ENCODE measurements around the gene ADGRG1.
A peak's percentile ranks its signal among the peaks of the same experiment; 100 is the strongest.

Gene ADGRG1

GRCh38 chr16:57690782-57691471 lies 62.5 kb downstream of the ADGRG1 start:
- H3K27ac ChIP-seq (ENCODE audit: low read depth, low read length) = no peak overlapping the region
- no peaks in the 10 kb centered on the region for H3K9me3 ChIP-seq (ENCODE audit: control insufficient read depth, insufficient read depth, low read depth, low read length)
- H3K27me3 ChIP-seq (ENCODE audit: control insufficient read depth, insufficient read depth, low read length) = no peaks in the 10 kb centered on the region
- H3K9ac ChIP-seq (ENCODE audit: low read length) = no peak overlapping the region
- H3K36me3 ChIP-seq (ENCODE audit: control insufficient read depth, insufficient read depth, low read length) = no peaks in the 10 kb centered on the region
- peaks cover 18% of the 10 kb centered on the region; the same call in 1 of the 2 replicates for H3K4me1 ChIP-seq (ENCODE audit: control insufficient read depth, insufficient read depth, low read length)
- no peak overlapping the region for H3K4me3 ChIP-seq (ENCODE audit: low read depth, low read length)

GRCh38 chr16:57692636-57693035 lies 64.2 kb downstream of the ADGRG1 start:
- no peak overlapping the region for H3K27ac ChIP-seq (ENCODE audit: low read depth, low read length)
- H3K4me1 ChIP-seq (ENCODE audit: control insufficient read depth, insufficient read depth, low read length) = peaks cover 18% of the 10 kb centered on the region; the same call in 1 of the 2 replicates
- no peaks in the 10 kb centered on the region for H3K9me3 ChIP-seq (ENCODE audit: control insufficient read depth, insufficient read depth, low read depth, low read length)

GRCh38 chr16:57693550-57693949 lies 65.1 kb downstream of the ADGRG1 start:
- Histone ChIP-seq H3K27ac (ENCODE audit: low read depth, low read length) (no peak overlapping the region), H3K9ac (ENCODE audit: low read length) (no peak overlapping the region), H3K4me3 (ENCODE audit: low read depth, low read length) (no peak overlapping the region), H3K27me3 (ENCODE audit: control insufficient read depth, insufficient read depth, low read length) (no peaks in the 10 kb centered on the region), H3K36me3 (ENCODE audit: control insufficient read depth, insufficient read depth, low read length) (no peaks in the 10 kb centered on the region), H3K9me3 (ENCODE audit: control insufficient read depth, insufficient read depth, low read depth, low read length) (no peaks in the 10 kb centered on the region), H3K4me1 (ENCODE audit: control insufficient read depth, insufficient read depth, low read length) (peaks cover 17% of the 10 kb centered on the region; the same call in 1 of the 2 replicates)

More at GRCh38 chr16:57692636-57693035, 64.2 kb downstream of the ADGRG1 start:
- no peaks in the 10 kb centered on the region for H3K27me3 ChIP-seq (ENCODE audit: control insufficient read depth, insufficient read depth, low read length)
- no peaks in the 10 kb centered on the region for H3K36me3 ChIP-seq (ENCODE audit: control insufficient read depth, insufficient read depth, low read length)
- no peak overlapping the region for H3K9ac ChIP-seq (ENCODE audit: low read length)
- H3K4me3 ChIP-seq (ENCODE audit: low read depth, low read length) = no peak overlapping the region

GRCh38 chr16:57694231-57694724 lies 65.8 kb downstream of the ADGRG1 start:
- no peaks in the 10 kb centered on the region for H3K36me3 ChIP-seq (ENCODE audit: control insufficient read depth, insufficient read depth, low read length)
- H3K4me1 ChIP-seq (ENCODE audit: control insufficient read depth, insufficient read depth, low read length) = peaks cover 11% of the 10 kb centered on the region; the same call in 1 of the 2 replicates
- no peaks in the 10 kb centered on the region for H3K27me3 ChIP-seq (ENCODE audit: control insufficient read depth, insufficient read depth, low read length)
- no peaks in the 10 kb centered on the region for H3K9me3 ChIP-seq (ENCODE audit: control insufficient read depth, insufficient read depth, low read depth, low read length)
- no peak overlapping the region for H3K4me3 ChIP-seq (ENCODE audit: low read depth, low read length)
- H3K9ac ChIP-seq (ENCODE audit: low read length) = no peak overlapping the region
- H3K27ac ChIP-seq (ENCODE audit: low read depth, low read length) = no peak overlapping the region

GRCh38 chr16:57694725-57695679 lies 66.6 kb downstream of the ADGRG1 start, which contains the start of gene DRC7:
Gene DRC7 (plus strand): TSS chr16:57694806. CDS start chr16:57697950, 3,144 bp downstream.
- H3K4me3 ChIP-seq (ENCODE audit: low read depth, low read length) = peak within 1 kb of the TSS; percentile 14; the same call in 1 of the 2 replicates
- no peaks in the 10 kb centered on the region for H3K27me3 ChIP-seq (ENCODE audit: control insufficient read depth, insufficient read depth, low read length)
- no peak within 1 kb of the TSS for H3K9ac ChIP-seq (ENCODE audit: low read length)
- no peaks in the 10 kb centered on the region for H3K36me3 ChIP-seq (ENCODE audit: control insufficient read depth, insufficient read depth, low read length)
- no peaks in the 10 kb centered on the region for H3K9me3 ChIP-seq (ENCODE audit: control insufficient read depth, insufficient read depth, low read depth, low read length)
- no peak within 1 kb of the TSS for H3K27ac ChIP-seq (ENCODE audit: low read depth, low read length)
- H3K4me1 ChIP-seq (ENCODE audit: control insufficient read depth, insufficient read depth, low read length) = peaks cover 4% of the 10 kb centered on the region; the same call in 1 of the 2 replicates

GRCh38 chr16:57695680-57696069 lies 67.2 kb downstream of the ADGRG1 start:
- no peak overlapping the region for H3K4me3 ChIP-seq (ENCODE audit: low read depth, low read length)
- no peaks in the 10 kb centered on the region for H3K27me3 ChIP-seq (ENCODE audit: control insufficient read depth, insufficient read depth, low read length)
- no peaks in the 10 kb centered on the region for H3K9me3 ChIP-seq (ENCODE audit: control insufficient read depth, insufficient read depth, low read depth, low read length)
- H3K36me3 ChIP-seq (ENCODE audit: control insufficient read depth, insufficient read depth, low read length) = no peaks in the 10 kb centered on the region
- no peak overlapping the region for H3K9ac ChIP-seq (ENCODE audit: low read length)
- H3K4me1 ChIP-seq (ENCODE audit: control insufficient read depth, insufficient read depth, low read length) = peaks cover 3% of the 10 kb centered on the region; the same call in 1 of the 2 replicates
- no peak overlapping the region for H3K27ac ChIP-seq (ENCODE audit: low read depth, low read length)

- no peaks in the 10 kb centered on the region for H3K27me3 ChIP-seq (ENCODE audit: control insufficient read depth, insufficient read depth, low read length)
- H3K36me3 ChIP-seq (ENCODE audit: control insufficient read depth, insufficient read depth, low read length) = no peaks in the 10 kb centered on the region
- H3K27ac ChIP-seq (ENCODE audit: low read depth, low read length) = no peak overlapping the region
- H3K4me1 ChIP-seq (ENCODE audit: control insufficient read depth, insufficient read depth, low read length) = peaks cover 3% of the 10 kb centered on the region; the same call in 1 of the 2 replicates
- no peak overlapping the region for H3K9ac ChIP-seq (ENCODE audit: low read length)
- H3K4me3 ChIP-seq (ENCODE audit: low read depth, low read length) = no peak overlapping the region
- no peaks in the 10 kb centered on the region for H3K9me3 ChIP-seq (ENCODE audit: control insufficient read depth, insufficient read depth, low read depth, low read length)
Observed at GRCh38 chr16:57696240-57696639, 67.8 kb downstream of the ADGRG1 start.

GRCh38 chr16:57697896-57698537 lies 69.6 kb downstream of the ADGRG1 start:
- H3K9ac ChIP-seq (ENCODE audit: low read length) = no peak overlapping the region
- H3K36me3 ChIP-seq (ENCODE audit: control insufficient read depth, insufficient read depth, low read length) = no peaks in the 10 kb centered on the region
- peaks cover 3% of the 10 kb centered on the region; the same call in 1 of the 2 replicates for H3K4me1 ChIP-seq (ENCODE audit: control insufficient read depth, insufficient read depth, low read length)
- no peak overlapping the region for H3K27ac ChIP-seq (ENCODE audit: low read depth, low read length)
- no peak overlapping the region for H3K4me3 ChIP-seq (ENCODE audit: low read depth, low read length)
- no peaks in the 10 kb centered on the region for H3K27me3 ChIP-seq (ENCODE audit: control insufficient read depth, insufficient read depth, low read length)
- no peaks in the 10 kb centered on the region for H3K9me3 ChIP-seq (ENCODE audit: control insufficient read depth, insufficient read depth, low read depth, low read length)

- H3K4me1 ChIP-seq (ENCODE audit: control insufficient read depth, insufficient read depth, low read length) = peaks cover 3% of the 10 kb centered on the region; the same call in 1 of the 2 replicates
- H3K36me3 ChIP-seq (ENCODE audit: control insufficient read depth, insufficient read depth, low read length) = no peaks in the 10 kb centered on the region
- no peaks in the 10 kb centered on the region for H3K27me3 ChIP-seq (ENCODE audit: control insufficient read depth, insufficient read depth, low read length)
- no peak overlapping the region for H3K27ac ChIP-seq (ENCODE audit: low read depth, low read length)
- no peak overlapping the region for H3K4me3 ChIP-seq (ENCODE audit: low read depth, low read length)
- no peaks in the 10 kb centered on the region for H3K9me3 ChIP-seq (ENCODE audit: control insufficient read depth, insufficient read depth, low read depth, low read length)
- no peak overlapping the region for H3K9ac ChIP-seq (ENCODE audit: low read length)
Observed at GRCh38 chr16:57698812-57699405, 70.5 kb downstream of the ADGRG1 start.

GRCh38 chr16:57699481-57699880 lies 71.1 kb downstream of the ADGRG1 start:
- no peaks in the 10 kb centered on the region for H3K36me3 ChIP-seq (ENCODE audit: control insufficient read depth, insufficient read depth, low read length)
- H3K9ac ChIP-seq (ENCODE audit: low read length) = no peak overlapping the region
- peaks cover 3% of the 10 kb centered on the region for H3K4me1 ChIP-seq (ENCODE audit: control insufficient read depth, insufficient read depth, low read length)
- no peaks in the 10 kb centered on the region for H3K9me3 ChIP-seq (ENCODE audit: control insufficient read depth, insufficient read depth, low read depth, low read length)
- H3K4me3 ChIP-seq (ENCODE audit: low read depth, low read length) = no peak overlapping the region
- no peak overlapping the region for H3K27ac ChIP-seq (ENCODE audit: low read depth, low read length)
- H3K27me3 ChIP-seq (ENCODE audit: control insufficient read depth, insufficient read depth, low read length) = no peaks in the 10 kb centered on the region

Data from HUES6 (cell line).